Stimulated activated memory B cell treated with anti-CD40 and anti-IgM and Interleukin-4, amounts not matched to agents 10 μg/mL and 1 μg/mL and 100 μg/mL, for 72 hours (primary cell): ENCODE measurements around the gene EFHD2.
A peak's percentile ranks its signal among the peaks of the same experiment; 100 is the strongest.
"Not testable (repeated sequence)": the region's sequence is repeated elsewhere in the genome, so short reads cannot be mapped to it uniquely, and the experiment has no call there.

ENCODE experiments used
- ATAC-seq: fragments of 150-1000 bp; cut with Tn5 transposase; 2 replicates; pipeline ENCODE4 v1.10.0; 2021
- H3K27ac Mint-ChIP-seq: one replicate; pipeline ENCODE4 v1.8.0; 2022; ENCODE audit warnings: mild to moderate bottlenecking, mixed read lengths
- H3K27me3 Mint-ChIP-seq: one replicate; pipeline ENCODE4 v1.8.0; 2022; ENCODE audit warnings: mixed read lengths
- H3K36me3 Mint-ChIP-seq: one replicate; pipeline ENCODE4 v1.8.0; 2022; ENCODE audit warnings: mixed read lengths
- H3K4me1 Mint-ChIP-seq: one replicate; pipeline ENCODE4 v1.8.0; 2022; ENCODE audit warnings: mixed read lengths
- H3K4me3 Mint-ChIP-seq: one replicate; pipeline ENCODE4 v1.8.0; 2022; ENCODE audit warnings: mild to moderate bottlenecking, moderate library complexity, mixed read lengths
- H3K9me3 Mint-ChIP-seq: one replicate; pipeline ENCODE4 v1.8.0; 2022; ENCODE audit warnings: mixed read lengths

The EFHD2 gene

DNA sequence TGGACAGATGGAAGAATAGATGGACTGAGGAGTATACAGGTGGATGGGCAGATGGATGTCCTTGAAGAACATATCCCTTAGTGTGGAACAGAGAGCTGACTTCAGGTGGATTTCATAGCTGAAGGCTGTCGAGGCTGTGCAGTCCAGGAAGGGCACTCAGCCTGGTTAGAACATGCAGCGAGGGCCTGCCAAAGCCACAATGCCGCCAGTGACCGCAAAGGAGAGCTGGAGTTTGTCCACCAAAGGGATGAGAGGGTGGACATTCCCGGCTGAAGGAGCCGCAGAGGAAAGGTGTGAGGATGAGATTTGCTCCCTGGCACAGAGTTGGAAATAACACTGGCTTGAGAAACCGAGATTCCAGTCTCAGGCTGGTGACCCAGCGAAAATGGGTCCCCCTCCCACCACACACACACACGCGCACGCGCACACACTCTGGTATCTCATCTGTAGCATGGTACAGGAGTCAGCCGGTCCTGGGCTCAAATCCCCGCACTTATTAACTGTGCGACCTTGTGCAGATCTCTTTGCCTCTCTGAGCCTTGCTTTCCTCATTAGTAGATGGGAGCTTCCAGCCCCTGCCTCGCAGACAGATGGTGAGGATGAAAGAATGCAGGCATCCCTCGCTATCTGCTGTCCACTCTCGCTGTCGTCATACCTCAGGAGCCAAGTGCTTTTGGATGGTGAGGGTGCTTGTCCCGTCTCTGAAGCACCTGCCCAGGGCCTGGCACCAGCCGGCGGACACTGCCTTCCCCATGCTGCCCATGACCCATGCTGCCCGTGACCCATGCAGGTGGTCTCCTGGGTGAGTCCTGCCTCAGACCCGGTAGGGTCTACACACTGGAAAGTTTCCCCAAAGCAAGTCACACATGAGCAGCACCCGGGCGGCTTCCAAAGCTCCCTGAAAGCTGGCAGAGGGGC lies 26.8 kb upstream of the EFHD2 start:
- H3K4me3 Mint-ChIP-seq, result no peak overlapping the region
- no peak overlapping the region for H3K27ac Mint-ChIP-seq
- H3K4me1 Mint-ChIP-seq, result peaks cover 33% of the 10 kb centered on the region
- no peaks in the 10 kb centered on the region for H3K9me3 Mint-ChIP-seq
- no peak for ATAC-seq
- H3K27me3 Mint-ChIP-seq, result peaks cover 41% of the 10 kb centered on the region
- no peaks in the 10 kb centered on the region for H3K36me3 Mint-ChIP-seq

DNA sequence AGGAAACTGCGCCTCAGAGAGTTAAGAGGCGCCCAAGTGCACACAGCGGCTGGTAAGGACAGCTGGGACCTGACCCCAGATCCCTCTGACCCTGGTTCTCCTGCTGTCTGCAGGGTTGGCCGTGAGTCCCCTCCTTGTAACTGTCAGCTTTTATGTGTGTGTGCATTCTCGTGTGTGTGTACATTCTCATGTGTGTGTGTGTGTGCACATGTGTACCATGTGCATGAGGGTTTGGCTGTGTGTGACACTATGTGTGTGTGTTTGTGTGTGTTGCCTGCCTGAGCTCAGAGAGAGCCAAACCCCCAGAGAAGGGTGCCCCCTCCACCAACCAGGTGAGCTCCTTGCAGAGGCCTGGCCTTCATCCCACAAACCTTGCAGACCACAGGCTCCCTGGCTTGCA lies 25.9 kb upstream of the EFHD2 start:
- peak overlapping the region; percentile 14 for H3K27ac Mint-ChIP-seq
- H3K4me3 Mint-ChIP-seq, result no peak overlapping the region
- H3K4me1 Mint-ChIP-seq, result peaks cover 33% of the 10 kb centered on the region
- H3K36me3 Mint-ChIP-seq, result no peaks in the 10 kb centered on the region
- H3K27me3 Mint-ChIP-seq, result peaks cover 43% of the 10 kb centered on the region
- peak; percentile 7 for ATAC-seq
- no peaks in the 10 kb centered on the region for H3K9me3 Mint-ChIP-seq

DNA sequence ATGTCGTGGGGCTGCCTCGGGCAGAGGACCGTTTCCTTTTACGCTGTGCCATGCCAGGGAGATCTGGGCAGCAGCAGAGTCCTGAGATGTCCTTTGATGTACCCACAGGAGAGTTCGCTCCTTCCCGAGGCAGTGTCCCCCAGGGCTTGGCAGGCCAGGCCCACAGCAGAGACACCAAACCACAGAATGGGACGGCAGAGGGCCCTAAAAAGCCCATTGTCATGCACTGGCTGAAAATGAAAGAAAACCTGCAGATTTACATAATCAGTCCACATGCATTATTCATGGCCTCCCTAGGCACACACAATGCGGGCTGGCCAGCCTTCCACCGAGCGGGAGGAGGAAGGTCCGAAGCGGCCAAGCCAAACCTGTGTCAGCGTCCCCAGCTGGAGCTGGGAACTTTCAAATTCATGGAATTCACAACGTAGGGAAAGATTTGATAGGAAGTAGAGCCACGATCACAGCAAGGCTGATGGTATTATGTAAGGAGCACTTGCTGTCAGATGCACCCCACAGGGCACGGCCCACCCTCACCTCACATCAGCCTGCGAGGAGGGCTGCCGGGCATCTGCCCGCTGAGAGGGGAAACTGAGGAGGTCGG lies 25.3 kb upstream of the EFHD2 start:
- peak overlapping the region; percentile 76 for H3K4me3 Mint-ChIP-seq
- H3K4me1 Mint-ChIP-seq, result peaks cover 33% of the 10 kb centered on the region
- no peaks in the 10 kb centered on the region for H3K9me3 Mint-ChIP-seq
- H3K27ac Mint-ChIP-seq, result peak overlapping the region; percentile 14
- H3K27me3 Mint-ChIP-seq, result peaks cover 43% of the 10 kb centered on the region
- no peaks in the 10 kb centered on the region for H3K36me3 Mint-ChIP-seq
- ATAC-seq, result peak; percentile 52

DNA sequence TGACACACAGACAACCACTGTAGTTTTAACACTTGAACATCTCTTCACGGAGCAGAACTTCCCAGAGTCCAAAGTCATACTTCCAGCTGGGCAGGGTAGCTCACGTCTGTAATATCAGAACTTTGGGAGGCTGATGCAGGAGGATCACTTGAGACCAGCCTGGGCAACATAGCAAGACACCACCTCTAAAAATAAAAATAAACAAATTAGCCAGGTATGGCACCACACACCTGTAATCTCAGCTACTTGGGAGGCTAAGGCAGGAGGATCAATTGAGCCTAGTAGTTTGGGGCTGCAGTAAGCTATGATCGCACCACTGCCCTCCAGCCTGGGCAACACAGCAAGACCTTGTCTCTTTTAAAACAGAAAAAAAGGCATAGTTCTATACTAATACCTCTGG lies 24.3 kb upstream of the EFHD2 start:
- H3K4me3 Mint-ChIP-seq, result no peak overlapping the region
- H3K9me3 Mint-ChIP-seq, result no peaks in the 10 kb centered on the region
- H3K36me3 Mint-ChIP-seq, result no peaks in the 10 kb centered on the region
- H3K4me1 Mint-ChIP-seq, result peaks cover 33% of the 10 kb centered on the region
- no peak for ATAC-seq
- no peak overlapping the region for H3K27ac Mint-ChIP-seq
- peaks cover 47% of the 10 kb centered on the region for H3K27me3 Mint-ChIP-seq

GRCh38 chr1:15386164-15386749 lies 23.4 kb upstream of the EFHD2 start:
- Mint-ChIP-seq H3K4me1 (peaks cover 33% of the 10 kb centered on the region), H3K27me3 (peaks cover 55% of the 10 kb centered on the region), H3K36me3 (no peaks in the 10 kb centered on the region), H3K27ac (no peak overlapping the region), H3K4me3 (peak overlapping the region; percentile 30), H3K9me3 (no peaks in the 10 kb centered on the region)
- no peak for ATAC-seq

DNA sequence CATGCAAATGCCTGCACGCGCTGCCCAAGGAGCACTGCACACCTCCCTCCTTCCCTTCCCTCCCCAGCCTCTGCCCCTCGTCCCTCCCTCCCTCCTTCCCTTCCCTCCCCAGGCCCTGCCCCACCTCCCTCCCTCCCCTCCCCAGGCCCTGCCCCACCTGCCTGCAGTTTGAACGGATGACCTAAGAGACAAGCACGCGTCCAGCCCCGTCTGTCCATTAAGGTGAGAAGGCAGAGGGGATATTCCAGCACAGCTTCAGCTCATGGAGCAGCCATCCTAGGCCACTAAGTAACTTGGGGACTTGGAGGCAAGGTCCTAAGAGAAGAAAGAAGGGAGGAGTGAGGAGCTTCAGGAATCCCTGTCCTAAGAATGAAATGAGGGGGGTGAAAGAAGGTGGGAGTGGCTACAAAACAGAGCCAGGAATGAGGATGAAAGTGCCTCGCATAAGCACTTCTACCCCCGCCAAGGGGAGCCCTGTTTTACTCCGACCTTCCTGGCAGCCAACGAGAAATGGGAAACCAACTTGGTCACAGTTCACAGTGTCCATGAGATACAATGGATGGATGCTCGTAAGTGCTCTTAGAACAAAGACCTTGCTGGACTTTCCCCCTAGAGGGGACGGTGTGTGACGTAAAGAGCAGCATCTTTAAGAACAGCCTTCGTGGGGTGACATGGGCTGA lies 21.3 kb upstream of the EFHD2 start:
- Mint-ChIP-seq H3K27me3 (peaks cover 72% of the 10 kb centered on the region), H3K9me3 (no peaks in the 10 kb centered on the region), H3K27ac (no peak overlapping the region), H3K4me3 (no peak overlapping the region), H3K36me3 (no peaks in the 10 kb centered on the region), H3K4me1 (peaks cover 33% of the 10 kb centered on the region)
- no peak for ATAC-seq

- peaks cover 24% of the 10 kb centered on the region for H3K4me1 Mint-ChIP-seq
- H3K9me3 Mint-ChIP-seq, ATAC-seq, H3K4me3 Mint-ChIP-seq, H3K27ac Mint-ChIP-seq, H3K36me3 Mint-ChIP-seq: not testable (repeated sequence)
- peaks cover 63% of the 10 kb centered on the region for H3K27me3 Mint-ChIP-seq
Observed at GRCh38 chr1:15389828-15390227, 19.9 kb upstream of the EFHD2 start.

DNA sequence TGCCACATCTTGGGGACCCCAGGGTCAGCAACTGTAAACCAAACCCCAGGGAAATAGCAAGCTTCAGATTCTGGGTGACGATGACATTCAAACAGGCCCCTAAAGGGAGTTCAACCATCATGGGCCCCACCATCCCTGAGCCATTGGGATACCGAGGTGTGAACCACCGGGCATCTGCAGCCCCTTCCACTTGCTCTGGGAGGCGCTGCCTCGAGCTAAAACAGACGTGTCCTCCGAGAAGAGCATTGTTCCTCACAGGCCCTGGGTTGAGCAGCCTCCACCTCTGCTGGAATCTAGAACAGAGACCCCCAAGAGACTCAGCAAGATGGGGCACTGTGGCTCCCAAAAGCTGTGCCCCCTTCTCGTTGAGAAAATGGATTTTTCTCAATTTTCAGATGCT lies 19.0 kb upstream of the EFHD2 start:
- no peaks in the 10 kb centered on the region for H3K36me3 Mint-ChIP-seq
- H3K27me3 Mint-ChIP-seq, result peaks cover 56% of the 10 kb centered on the region
- peaks cover 15% of the 10 kb centered on the region for H3K4me1 Mint-ChIP-seq
- no peak for ATAC-seq
- H3K9me3 Mint-ChIP-seq, result no peaks in the 10 kb centered on the region
- no peak overlapping the region for H3K27ac Mint-ChIP-seq
- H3K4me3 Mint-ChIP-seq, result no peak overlapping the region

GRCh38 chr1:15391366-15391765 lies 18.3 kb upstream of the EFHD2 start:
- Mint-ChIP-seq H3K4me3 (no peak overlapping the region), H3K27me3 (peaks cover 53% of the 10 kb centered on the region), H3K4me1 (peaks cover 8% of the 10 kb centered on the region), H3K9me3 (no peaks in the 10 kb centered on the region), H3K36me3 (no peaks in the 10 kb centered on the region), H3K27ac (no peak overlapping the region)
- ATAC-seq, result no peak

- Mint-ChIP-seq H3K9me3 (peaks cover 3% of the 10 kb centered on the region), H3K4me3 (no peak overlapping the region), H3K27me3 (peaks cover 30% of the 10 kb centered on the region), H3K36me3 (no peaks in the 10 kb centered on the region), H3K4me1 (no peaks in the 10 kb centered on the region), H3K27ac (no peak overlapping the region)
- ATAC-seq, result no peak
Observed at GRCh38 chr1:15393475-15394257, 16.0 kb upstream of the EFHD2 start.

GRCh38 chr1:15394258-15394690 lies 15.4 kb upstream of the EFHD2 start:
- Mint-ChIP-seq H3K27me3 (peaks cover 29% of the 10 kb centered on the region), H3K36me3 (no peaks in the 10 kb centered on the region), H3K4me1 (no peaks in the 10 kb centered on the region), H3K4me3 (no peak overlapping the region), H3K27ac (no peak overlapping the region), H3K9me3 (peaks cover 3% of the 10 kb centered on the region)
- ATAC-seq, result no peak

DNA sequence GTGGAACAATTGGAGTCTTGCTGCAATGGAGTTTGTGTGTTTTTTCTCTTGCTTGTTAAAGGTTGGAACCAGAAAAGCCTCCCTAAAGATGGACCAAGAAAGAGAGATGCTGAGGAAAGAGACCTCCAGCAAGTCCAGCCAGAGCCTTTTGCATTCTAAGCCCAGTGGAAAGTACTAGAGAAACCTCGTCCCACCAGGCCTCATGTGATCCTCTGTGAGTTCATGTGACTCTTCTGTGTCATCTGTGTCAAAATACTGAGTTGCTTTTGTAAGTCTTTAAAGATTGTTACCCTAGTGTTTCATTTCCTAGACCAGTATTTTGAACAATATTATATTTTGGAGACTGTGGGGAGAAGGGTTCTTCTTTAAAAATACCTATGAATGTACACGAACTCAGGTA lies 12.5 kb upstream of the EFHD2 start:
- H3K9me3 Mint-ChIP-seq, result peaks cover 3% of the 10 kb centered on the region
- peaks cover 7% of the 10 kb centered on the region for H3K27me3 Mint-ChIP-seq
- no peak overlapping the region for H3K4me3 Mint-ChIP-seq
- H3K4me1 Mint-ChIP-seq, result no peaks in the 10 kb centered on the region
- no peak for ATAC-seq
- H3K36me3 Mint-ChIP-seq, result no peaks in the 10 kb centered on the region
- H3K27ac Mint-ChIP-seq, result no peak overlapping the region

DNA sequence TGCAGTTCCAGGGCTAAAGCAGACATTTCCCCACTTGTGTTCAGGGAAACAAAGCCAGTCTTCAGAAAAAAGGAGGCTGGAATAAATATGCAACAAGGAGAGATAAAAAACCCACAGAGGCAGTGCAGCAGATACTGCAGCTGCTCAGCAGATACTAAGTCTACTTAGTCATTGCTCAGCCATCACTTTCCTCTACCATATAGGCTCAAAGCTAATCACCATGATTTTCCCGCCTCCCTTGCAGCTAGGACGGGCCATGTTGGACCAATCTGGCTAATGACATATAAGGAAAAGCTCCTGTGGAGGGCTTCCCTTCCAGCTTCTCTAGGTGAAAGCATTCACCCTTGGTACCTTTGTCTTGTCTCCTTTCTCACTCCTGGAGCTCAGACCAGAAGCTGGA lies 10.0 kb upstream of the EFHD2 start:
- ATAC-seq, result no peak
- H3K9me3 Mint-ChIP-seq, result peaks cover 3% of the 10 kb centered on the region
- H3K4me3 Mint-ChIP-seq, result no peak overlapping the region
- H3K4me1 Mint-ChIP-seq, result peaks cover 5% of the 10 kb centered on the region
- H3K36me3 Mint-ChIP-seq, result no peaks in the 10 kb centered on the region
- no peaks in the 10 kb centered on the region for H3K27me3 Mint-ChIP-seq
- H3K27ac Mint-ChIP-seq, result no peak overlapping the region

GRCh38 chr1:15400627-15401026 lies 9.1 kb upstream of the EFHD2 start:
- peaks cover 5% of the 10 kb centered on the region for H3K4me1 Mint-ChIP-seq
- H3K4me3 Mint-ChIP-seq, result no peak overlapping the region
- no peak overlapping the region for H3K27ac Mint-ChIP-seq
- no peaks in the 10 kb centered on the region for H3K27me3 Mint-ChIP-seq
- H3K36me3 Mint-ChIP-seq, result no peaks in the 10 kb centered on the region
- ATAC-seq, result no peak
- H3K9me3 Mint-ChIP-seq, result peaks cover 3% of the 10 kb centered on the region
